Stimulated activated CD8-positive, alpha-beta memory T cell treated with anti-CD3 and anti-CD28 coated beads, Interleukin-15, amount 100 ng/mL, for 48 hours (primary cell): ENCODE measurements around the gene TMEM204.

Experiments used
- DNase-seq, 2 donors: peaks; one replicate each; pipeline ENCODE4 v3.0.0-alpha.2; 2020; ENCODE audit warnings: low read depth in 2 of 2

Gene TMEM204

GRCh38 chr16:1499756-1500464, 33.6 kb upstream of the TMEM204 start:
- DNase-seq: no peak

- no peak for DNase-seq
Measured at GRCh38 chr16:1500465-1501150, 32.9 kb upstream of the TMEM204 start.

- DNase-seq: no peak
Measured at GRCh38 chr16:1501630-1502029, 31.8 kb upstream of the TMEM204 start.

- no peak for DNase-seq
Measured at GRCh38 chr16:1502092-1503004, 31.1 kb upstream of the TMEM204 start.

- DNase-seq: no peak
Measured at GRCh38 chr16:1503110-1503955, 30.1 kb upstream of the TMEM204 start.

- DNase-seq: no peak
Measured at GRCh38 chr16:1505073-1505844, 28.2 kb upstream of the TMEM204 start.

- DNase-seq: no peak
Measured at GRCh38 chr16:1505912-1506311, 27.6 kb upstream of the TMEM204 start.

- no peak for DNase-seq
Measured at GRCh38 chr16:1506494-1507213, 26.8 kb upstream of the TMEM204 start.

GRCh38 chr16:1508494-1509187, 24.8 kb upstream of the TMEM204 start:
- no peak for DNase-seq

- no peak for DNase-seq
Measured at GRCh38 chr16:1509307-1510221, 23.9 kb upstream of the TMEM204 start.

- no peak for DNase-seq
Measured at GRCh38 chr16:1510272-1510671, 23.2 kb upstream of the TMEM204 start.

- no peak for DNase-seq
Measured at GRCh38 chr16:1510941-1511351, 22.5 kb upstream of the TMEM204 start.

GRCh38 chr16:1511662-1512569, 21.6 kb upstream of the TMEM204 start:
- no peak for DNase-seq

- DNase-seq: no peak
Measured at GRCh38 chr16:1512774-1513173, 20.7 kb upstream of the TMEM204 start.

GRCh38 chr16:1514507-1514906, 19.0 kb upstream of the TMEM204 start:
- no peak for DNase-seq

- DNase-seq: no peak
Measured at GRCh38 chr16:1518626-1519135, 14.8 kb upstream of the TMEM204 start.

GRCh38 chr16:1519831-1520230, 13.6 kb upstream of the TMEM204 start:
- no peak for DNase-seq
